ENCODE results near the gene RNF123.

Gene RNF123

GRCh38 chr3:49705390-49705960 lies 16.1 kb downstream of the RNF123 start:
- DNase-seq, result no peak

GRCh38 chr3:49706456-49707112 lies 17.2 kb downstream of the RNF123 start:
- no peak for DNase-seq

- peak; percentile 11 for DNase-seq
Measured at GRCh38 chr3:49707113-49707480, 17.7 kb downstream of the RNF123 start.

DNA sequence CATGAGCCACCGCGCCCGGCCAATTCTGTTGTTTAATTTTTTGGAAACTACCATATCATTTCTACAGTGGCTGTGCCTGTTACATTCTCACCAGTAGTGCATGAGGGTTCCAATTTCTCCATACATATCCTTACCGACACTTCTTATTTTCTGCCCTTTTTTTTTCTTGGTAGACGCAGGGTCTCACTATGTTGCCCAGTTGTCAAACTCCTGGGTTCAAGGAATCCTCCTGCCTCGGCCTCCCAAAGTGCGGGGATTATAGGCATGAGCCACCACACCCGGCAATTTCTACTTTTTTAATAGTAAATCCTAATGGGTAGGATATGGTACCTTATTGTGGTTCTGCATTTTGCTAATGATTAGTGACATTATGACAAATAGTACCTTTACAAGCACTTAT lies 20.5 kb downstream of the RNF123 start:
- no peak for DNase-seq

GRCh38 chr3:49711489-49711888 lies 22.1 kb downstream of the RNF123 start:
- DNase-seq, result no peak

DNA sequence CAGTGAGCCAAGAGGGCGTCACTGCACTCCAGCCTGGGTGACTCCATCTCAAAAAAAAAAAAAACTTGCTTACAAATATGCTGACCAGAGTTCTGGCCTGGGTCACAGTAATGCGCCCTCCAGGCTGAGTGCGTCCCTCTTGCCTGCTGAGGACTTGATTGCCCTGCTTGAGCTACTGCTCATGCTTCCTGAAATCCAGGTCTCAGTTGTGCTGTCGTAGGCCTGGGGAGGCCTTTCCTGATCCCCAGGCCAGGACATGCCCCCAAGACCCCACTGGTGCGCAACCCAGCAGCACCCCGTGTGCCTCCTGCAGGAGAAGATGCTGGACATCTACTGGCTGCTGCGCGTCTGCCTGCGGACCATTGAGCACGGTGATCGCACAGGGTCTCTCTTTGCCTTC lies 22.8 kb downstream of the RNF123 start:
- no peak for DNase-seq

GRCh38 chr3:49712631-49713317 lies 23.4 kb downstream of the RNF123 start:
- DNase-seq, result no peak

GRCh38 chr3:49713336-49714105 lies 24.2 kb downstream of the RNF123 start:
- DNase-seq, result no peak

GRCh38 chr3:49714728-49715550 lies 25.6 kb downstream of the RNF123 start:
- no peak for DNase-seq

- DNase-seq, result no peak
Measured at GRCh38 chr3:49715611-49716121, 26.3 kb downstream of the RNF123 start.

DNA sequence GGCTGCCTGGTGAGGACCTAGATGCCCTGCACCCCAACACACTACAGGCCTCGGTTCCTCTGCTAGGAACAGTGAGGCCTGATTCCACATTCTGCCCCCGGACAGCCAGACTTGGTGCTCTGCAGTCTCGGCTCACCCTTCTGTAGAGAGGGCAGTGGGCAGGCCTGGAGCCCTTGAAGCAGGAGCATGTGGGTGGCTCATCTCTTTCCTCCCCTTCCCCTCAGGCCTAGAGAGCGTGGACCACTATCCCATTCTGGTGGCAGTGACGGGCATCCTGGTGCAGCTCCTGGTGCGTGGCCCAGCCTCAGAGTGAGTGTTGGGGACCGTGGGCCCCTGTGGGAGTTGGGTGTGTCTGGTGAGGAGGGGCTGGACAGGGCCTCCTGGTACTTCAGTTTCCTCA lies 26.8 kb downstream of the RNF123 start:
- no peak for DNase-seq

GRCh38 chr3:49716691-49717210 lies 27.4 kb downstream of the RNF123 start:
- no peak for DNase-seq

- no peak for DNase-seq
Measured at GRCh38 chr3:49717211-49717958, 28.0 kb downstream of the RNF123 start.

- DNase-seq, result no peak
Measured at GRCh38 chr3:49717959-49718857, 28.9 kb downstream of the RNF123 start.

DNA sequence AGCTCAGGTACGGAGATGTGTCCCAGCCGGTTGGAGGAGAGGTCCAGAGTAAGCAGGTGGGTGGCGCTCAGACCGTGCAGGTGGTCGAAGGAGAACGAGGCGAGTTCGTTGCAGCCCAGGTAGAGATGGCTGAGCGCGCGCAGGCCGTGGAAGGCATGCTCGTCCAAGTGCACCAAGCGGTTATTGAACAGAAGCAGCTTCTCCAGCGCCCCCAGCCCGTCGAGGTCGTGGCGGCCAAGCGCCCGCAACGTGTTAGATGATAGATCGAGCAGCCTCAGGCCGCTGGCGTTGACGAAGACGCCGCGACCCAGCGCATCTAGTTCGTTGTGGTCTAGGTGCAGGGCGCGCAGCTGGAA lies 29.5 kb downstream of the RNF123 start:
- DNase-seq, result no peak

DNA sequence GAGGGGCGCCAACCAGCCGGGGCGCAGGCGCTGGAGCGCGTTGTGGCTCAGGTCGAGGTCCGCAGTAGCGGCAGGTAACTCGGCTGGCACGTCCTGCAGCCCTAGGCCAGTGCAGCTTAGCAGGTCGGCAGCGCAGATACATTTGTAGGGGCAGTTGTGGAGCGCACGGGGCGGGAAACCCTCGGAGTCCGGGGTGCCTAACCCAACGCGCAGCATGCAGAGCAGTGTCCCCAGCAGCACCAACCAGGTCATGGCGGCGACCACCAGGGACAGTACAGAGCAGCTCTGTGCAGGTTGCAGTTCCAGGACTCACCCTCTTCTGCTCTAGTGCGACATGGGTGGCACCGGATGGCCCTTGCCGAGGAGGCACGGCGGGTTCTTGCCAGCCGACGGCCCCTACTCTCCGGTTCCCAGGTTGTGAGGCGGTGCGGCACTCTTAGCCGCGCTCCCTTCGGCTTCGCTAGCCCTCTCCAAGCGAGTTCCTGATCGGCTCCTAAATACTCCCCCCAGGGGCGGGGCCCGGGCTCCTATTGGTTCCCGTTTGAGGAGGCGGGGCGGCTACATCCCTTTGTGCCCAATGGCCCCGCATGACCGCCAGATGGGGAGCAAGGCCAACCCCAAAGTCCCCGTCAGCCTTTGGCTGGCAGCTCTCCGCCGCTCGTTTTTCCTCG lies 30.0 kb downstream of the RNF123 start, which contains the start of gene AMIGO3:
TSS of gene AMIGO3 (minus strand) at position 471 of the 671 bp plus-strand sequence. CDS start at position 252, 219 bp downstream.
- peak; percentile 48 for DNase-seq

- no peak for DNase-seq
Measured at GRCh38 chr3:49720855-49721595, 31.7 kb downstream of the RNF123 start.

DNA sequence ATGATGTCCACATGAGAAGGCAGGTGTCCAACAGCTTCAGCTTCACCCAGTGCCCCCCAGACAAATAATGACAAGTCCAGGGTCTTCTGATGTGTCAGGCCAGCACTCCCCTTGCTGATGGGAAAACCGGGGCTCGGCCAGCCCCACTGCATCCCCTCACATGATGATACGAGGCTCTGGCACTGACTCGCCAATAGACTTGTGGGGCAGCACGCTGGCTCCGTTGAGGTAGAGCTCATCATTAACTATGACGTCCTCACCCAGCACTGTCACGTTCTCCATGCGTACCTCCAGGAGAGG lies 32.2 kb downstream of the RNF123 start:
- no peak for DNase-seq
